ENCODE measurements around the gene HAUS3.
"Not testable (repeated sequence)": the region's sequence is repeated elsewhere in the genome, so short reads cannot be mapped to it uniquely, and the experiment has no call there.

Gene HAUS3

DNA sequence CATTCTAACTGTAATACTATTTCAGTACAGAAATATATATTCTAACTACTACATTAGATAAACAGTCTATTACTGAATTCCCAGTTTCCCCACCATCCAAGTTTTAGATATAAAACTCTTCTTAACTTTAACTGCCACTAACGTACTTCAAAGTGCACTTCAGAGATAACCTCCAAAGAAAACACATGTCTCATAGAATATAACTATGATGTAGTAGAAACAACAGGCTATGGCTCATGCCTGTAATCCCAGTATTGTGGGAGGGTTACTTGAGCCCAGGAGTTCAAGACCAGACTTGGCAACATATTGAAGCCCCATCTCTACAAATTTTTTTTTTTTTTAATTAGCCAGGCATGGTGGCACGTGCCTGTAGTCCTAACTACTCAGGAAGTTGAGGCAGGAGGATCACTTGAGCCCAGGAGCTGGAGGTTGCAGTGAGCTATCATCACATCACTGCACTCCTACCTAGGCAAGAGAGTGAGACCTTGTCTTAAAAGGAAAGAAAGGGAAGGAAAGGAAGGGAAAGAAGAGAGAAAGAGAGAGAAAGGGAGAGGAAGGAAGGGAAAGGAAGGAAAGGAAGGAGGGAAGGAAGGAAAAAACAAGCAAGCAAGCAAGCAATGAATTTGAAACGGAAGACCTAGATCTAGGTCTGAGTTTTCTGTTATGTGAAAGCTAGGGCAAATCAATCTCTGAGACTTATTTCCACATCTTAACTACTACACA lies 4.8 kb downstream of the HAUS3 start:
- intact Hi-C loops (cut with DNase I; ENCODE audit: low total_unique reads) = no loop called here
- TF ChIP-seq, protein P1, sequence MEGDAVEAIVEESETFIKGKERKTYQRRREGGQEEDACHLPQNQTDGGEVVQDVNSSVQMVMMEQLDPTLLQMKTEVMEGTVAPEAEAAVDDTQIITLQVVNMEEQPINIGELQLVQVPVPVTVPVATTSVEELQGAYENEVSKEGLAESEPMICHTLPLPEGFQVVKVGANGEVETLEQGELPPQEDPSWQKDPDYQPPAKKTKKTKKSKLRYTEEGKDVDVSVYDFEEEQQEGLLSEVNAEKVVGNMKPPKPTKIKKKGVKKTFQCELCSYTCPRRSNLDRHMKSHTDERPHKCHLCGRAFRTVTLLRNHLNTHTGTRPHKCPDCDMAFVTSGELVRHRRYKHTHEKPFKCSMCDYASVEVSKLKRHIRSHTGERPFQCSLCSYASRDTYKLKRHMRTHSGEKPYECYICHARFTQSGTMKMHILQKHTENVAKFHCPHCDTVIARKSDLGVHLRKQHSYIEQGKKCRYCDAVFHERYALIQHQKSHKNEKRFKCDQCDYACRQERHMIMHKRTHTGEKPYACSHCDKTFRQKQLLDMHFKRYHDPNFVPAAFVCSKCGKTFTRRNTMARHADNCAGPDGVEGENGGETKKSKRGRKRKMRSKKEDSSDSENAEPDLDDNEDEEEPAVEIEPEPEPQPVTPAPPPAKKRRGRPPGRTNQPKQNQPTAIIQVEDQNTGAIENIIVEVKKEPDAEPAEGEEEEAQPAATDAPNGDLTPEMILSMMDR (IDR thresholded peaks at IDR 0.05) = no peak
- DNase-seq = no peak

DNA sequence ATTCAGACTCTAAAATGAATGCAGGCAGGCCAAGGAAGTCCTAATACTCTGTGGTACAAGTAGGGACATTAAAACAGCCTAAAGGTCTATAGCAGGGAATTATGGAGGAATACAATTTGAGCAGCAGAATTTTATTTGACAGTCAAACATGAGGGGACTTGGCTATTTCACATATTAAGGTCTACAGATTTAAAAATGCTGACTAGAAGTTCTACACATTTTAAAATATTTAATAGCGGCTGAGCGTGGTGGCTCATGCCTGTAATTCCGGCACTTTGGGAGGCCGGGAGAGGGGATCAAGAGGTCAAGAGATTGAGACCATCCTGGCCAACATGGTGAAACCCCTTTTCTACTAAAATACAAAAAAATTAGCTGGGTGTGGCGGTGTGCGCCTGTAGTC lies 10.8 kb downstream of the HAUS3 start:
- H3K4me3 ChIP-seq = no peak overlapping the region
- H3K36me3 ChIP-seq = peaks cover 7 to 40% (median 22%) of the 10 kb centered on the region in 3 donors
- TF ChIP-seq, protein P1 (IDR thresholded peaks at IDR 0.05) = no peak
- DNase-seq = no peak
- no peaks in the 10 kb centered on the region for H3K4me1 ChIP-seq
- H3K9me3 ChIP-seq = no peaks in the 10 kb centered on the region
- no peaks in the 10 kb centered on the region for H3K27me3 ChIP-seq
- intact Hi-C loops (cut with DNase I; ENCODE audit: low total_unique reads) = no loop called here
- H3K27ac ChIP-seq = no peak overlapping the region

More for the DNA sequence above, 4.8 kb downstream of the HAUS3 start:
- Histone ChIP-seq H3K4me1 (peaks cover 0 to 45% (median 24%) of the 10 kb centered on the region in 4 donors), H3K9me3 (no peaks in the 10 kb centered on the region), H3K4me3 (no peak overlapping the region), H3K27ac (no peak overlapping the region), H3K27me3 (no peaks in the 10 kb centered on the region), H3K36me3 (peaks cover 7 to 27% (median 9%) of the 10 kb centered on the region in 3 donors)

- TF ChIP-seq, protein P1 (IDR thresholded peaks at IDR 0.05) = no peak
- H3K27ac ChIP-seq = no peak overlapping the region
- peaks cover 7 to 33% (median 19%) of the 10 kb centered on the region in 3 donors for H3K36me3 ChIP-seq
- intact Hi-C loops (cut with DNase I; ENCODE audit: low total_unique reads) = no loop called here
- DNase-seq = no peak
- no peaks in the 10 kb centered on the region for H3K27me3 ChIP-seq
- no peak overlapping the region for H3K4me3 ChIP-seq
- no peaks in the 10 kb centered on the region for H3K9me3 ChIP-seq
- no peaks in the 10 kb centered on the region for H3K4me1 ChIP-seq
Measured at GRCh38 chr4:2226261-2226660, 15.7 kb downstream of the HAUS3 start.

GRCh38 chr4:2222838-2223237 lies 19.1 kb downstream of the HAUS3 start:
- H3K27me3 ChIP-seq = no peaks in the 10 kb centered on the region
- peaks cover 7 to 21% (median 11%) of the 10 kb centered on the region in 3 donors for H3K36me3 ChIP-seq
- H3K9me3 ChIP-seq = no peaks in the 10 kb centered on the region
- H3K4me1 ChIP-seq = peaks cover 0 to 4% (median 0%) of the 10 kb centered on the region in 4 donors
- no peak for DNase-seq
- TF ChIP-seq, protein P1 (IDR thresholded peaks at IDR 0.05) = no peak
- intact Hi-C loops (cut with DNase I; ENCODE audit: low total_unique reads) = no loop called here
- no peak overlapping the region for H3K4me3 ChIP-seq
- H3K27ac ChIP-seq = no peak overlapping the region

DNA sequence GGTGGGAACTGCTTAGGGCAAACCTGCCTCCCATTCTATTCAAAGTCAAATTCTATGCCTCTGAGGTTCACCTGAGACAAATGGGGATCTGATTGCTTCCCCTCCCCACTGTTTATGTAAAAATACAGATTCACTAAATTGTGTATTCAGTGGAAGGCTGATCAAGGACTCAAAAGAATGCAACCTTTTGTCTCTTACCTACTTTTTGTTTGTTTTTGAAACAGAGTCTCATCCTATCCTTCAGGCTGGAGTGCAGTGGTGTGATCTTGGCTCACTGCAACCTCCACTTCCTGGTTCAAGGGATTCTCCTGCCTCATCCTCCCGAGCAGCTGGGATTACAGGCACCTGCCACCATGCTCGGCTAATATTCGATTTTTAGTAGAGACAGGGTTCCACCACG lies 20.5 kb downstream of the HAUS3 start:
- H3K27me3 ChIP-seq; H3K4me3 ChIP-seq; H3K27ac ChIP-seq; DNase-seq; H3K9me3 ChIP-seq; H3K4me1 ChIP-seq; intact Hi-C loops (cut with DNase I; ENCODE audit: low total_unique reads): not testable (repeated sequence)
- H3K36me3 ChIP-seq = peaks cover 7 to 20% (median 11%) of the 10 kb centered on the region in 3 donors

DNA sequence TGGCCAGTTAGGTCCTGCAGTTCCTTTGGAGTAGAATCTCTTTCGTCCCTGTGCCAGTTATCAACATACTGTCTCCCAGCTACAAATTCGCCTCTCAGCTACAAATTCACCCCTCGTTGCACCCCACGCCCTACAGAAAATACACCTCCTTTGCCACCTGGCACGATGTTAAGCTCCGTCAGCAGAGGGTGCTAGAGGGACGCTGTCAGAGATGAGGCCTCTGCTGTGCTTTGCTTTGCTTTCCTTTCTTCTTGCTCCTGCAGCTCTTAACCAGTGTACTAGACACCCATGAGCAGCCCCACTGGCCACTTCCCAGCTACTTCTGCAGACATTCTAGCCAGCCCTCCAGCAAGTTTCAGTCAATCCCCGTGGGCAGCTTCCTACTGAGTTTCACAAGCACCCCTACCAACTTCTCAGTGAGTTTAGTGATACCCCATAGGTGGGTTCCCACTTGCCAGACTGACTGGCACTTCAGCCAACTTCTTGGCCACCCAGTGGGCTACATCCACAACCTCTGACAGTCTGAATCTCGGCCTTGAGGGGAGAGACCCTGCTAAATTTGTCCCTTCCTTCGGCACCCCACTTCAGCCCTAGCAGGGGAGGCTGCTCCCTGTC lies 21.8 kb downstream of the HAUS3 start:
- Histone ChIP-seq H3K4me3 (no peak overlapping the region), H3K4me1 (peaks cover 0 to 4% (median 0%) of the 10 kb centered on the region in 4 donors), H3K9me3 (no peaks in the 10 kb centered on the region), H3K27me3 (no peaks in the 10 kb centered on the region), H3K36me3 (peaks cover 7 to 12% (median 11%) of the 10 kb centered on the region in 3 donors), H3K27ac (no peak overlapping the region)
- intact Hi-C loops (cut with DNase I; ENCODE audit: low total_unique reads) = no loop called here
- DNase-seq = peak; percentile 68 to 80
- TF ChIP-seq, protein P1 (IDR thresholded peaks at IDR 0.05) = peak; percentile 80 to 83
